Stimulated activated naive CD4-positive, alpha-beta T cell treated with Interleukin-2 at 50 U/mL for 16 hours (primary cell): ENCODE data around the gene UGT8.
A peak's percentile ranks its signal among the peaks of the same experiment; 100 is the strongest.
"Not testable (repeated sequence)": the region's sequence is repeated elsewhere in the genome, so short reads cannot be mapped to it uniquely, and the experiment has no call there.

Experiments
- DNase-seq: peaks from one replicate; lab custom pipeline; 2025; lab: John Stamatoyannopoulos, UW

Gene UGT8, protein sequence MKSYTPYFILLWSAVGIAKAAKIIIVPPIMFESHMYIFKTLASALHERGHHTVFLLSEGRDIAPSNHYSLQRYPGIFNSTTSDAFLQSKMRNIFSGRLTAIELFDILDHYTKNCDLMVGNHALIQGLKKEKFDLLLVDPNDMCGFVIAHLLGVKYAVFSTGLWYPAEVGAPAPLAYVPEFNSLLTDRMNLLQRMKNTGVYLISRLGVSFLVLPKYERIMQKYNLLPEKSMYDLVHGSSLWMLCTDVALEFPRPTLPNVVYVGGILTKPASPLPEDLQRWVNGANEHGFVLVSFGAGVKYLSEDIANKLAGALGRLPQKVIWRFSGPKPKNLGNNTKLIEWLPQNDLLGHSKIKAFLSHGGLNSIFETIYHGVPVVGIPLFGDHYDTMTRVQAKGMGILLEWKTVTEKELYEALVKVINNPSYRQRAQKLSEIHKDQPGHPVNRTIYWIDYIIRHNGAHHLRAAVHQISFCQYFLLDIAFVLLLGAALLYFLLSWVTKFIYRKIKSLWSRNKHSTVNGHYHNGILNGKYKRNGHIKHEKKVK

GRCh38 chr4:114598191-114599121 lies at the start of gene UGT8:
Gene UGT8, plus strand, starts transcription at chr4:114598807. Its CDS starts 24,074 bp downstream, at chr4:114622881.
- DNase-seq: peak; percentile 5

DNA sequence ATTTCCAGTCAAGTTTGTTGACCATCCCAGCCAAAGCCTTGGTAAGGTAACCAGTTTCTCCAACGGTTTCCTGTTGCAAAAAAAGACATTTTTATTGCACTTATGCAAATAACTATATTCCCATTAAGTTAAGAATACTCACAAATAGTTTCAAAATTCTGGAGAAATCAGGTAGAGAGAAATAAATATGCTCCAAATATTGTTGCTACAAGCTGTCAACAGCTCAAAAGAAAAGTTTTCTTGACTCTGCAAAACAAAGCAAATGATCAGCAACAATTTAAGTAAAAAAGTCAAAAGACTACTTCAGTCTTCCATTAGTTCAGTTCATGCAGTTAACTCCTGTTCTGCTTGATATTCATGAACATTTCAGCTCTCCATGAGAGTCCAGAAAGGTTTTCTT lies 49.0 kb upstream of the UGT8 start:
- no peak for DNase-seq

DNA sequence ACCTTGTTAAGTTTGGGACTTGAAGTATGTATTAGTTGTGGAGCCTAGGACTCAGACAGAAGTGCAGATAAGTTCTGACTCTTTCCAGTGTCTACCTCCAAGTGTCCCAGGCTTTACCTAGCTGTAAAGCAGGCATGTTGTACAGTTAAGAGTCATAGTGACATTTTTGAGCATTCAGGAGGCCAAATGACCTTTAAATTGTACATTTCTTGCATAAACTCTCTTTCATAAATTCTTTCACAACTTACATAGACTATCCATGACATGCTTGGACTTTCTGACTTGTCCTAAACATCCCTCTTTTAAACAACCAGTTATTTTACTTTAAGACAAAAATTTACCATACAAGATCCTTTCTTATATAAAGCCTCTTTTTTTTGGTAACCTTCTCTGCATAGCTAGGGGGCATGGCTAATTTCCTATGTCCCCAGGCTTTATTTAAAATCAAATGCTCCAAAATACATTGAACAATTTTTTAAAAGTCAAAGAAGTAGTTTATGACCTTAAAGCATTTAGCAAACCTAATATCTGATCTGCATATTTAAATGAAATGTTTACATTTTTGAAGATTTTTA lies 40.1 kb upstream of the UGT8 start:
- DNase-seq: no peak

DNA sequence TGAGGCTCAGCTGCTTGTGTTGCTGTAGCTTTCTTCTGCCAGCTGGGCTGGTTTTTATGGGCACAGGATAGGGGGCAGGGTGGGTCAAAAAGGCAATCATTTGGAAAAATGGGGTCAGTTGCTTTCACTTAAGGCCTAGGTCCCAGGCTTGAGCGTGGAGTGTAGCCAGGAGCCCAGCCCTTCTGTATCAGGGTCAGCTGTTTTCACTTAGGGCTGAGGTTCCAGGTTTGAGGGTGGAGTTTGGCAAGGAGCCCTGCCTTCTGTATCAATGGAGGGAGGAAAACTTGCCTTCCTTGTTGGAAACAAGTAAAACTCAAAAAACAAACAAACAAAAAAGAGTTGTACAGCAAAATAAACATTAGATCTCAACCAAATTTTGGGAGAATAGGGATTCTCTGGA lies 37.0 kb upstream of the UGT8 start:
- no peak for DNase-seq

DNA sequence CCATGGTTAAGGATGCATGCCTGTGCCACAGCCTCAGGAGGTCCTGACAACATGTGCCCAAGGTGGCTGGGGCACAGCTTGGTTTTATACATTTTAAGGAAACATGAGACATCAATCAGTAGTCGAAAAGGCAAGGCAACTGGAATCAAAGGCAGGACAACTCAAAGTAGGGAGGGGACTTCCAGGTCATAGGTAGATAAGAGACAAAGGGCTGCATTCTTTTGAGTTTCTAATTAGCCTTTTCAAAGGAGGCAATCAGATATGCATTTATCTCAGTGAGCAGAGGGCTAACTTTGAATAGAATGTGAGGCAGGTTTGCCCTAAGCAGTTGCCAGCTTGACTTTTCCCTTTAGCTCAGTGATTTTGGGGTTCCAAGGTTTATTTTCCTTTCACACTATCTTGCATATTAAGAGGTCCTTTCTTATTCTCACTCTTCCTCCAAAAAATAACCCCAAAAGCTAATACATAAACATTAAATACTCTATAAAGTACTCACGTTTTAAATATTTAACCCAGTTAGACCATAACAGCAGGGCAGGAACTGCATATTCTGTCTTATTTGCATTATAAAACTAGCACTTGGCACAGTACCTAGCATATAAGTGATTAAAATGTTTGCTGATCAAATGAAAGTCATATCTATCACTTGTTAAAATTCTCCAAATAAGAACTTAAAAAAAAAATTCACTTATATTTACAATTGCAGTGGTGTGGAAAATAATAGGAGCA lies 36.3 kb upstream of the UGT8 start:
- no peak for DNase-seq

GRCh38 chr4:114563536-114564315 lies 34.9 kb upstream of the UGT8 start:
- no peak for DNase-seq

- no peak for DNase-seq
Observed at GRCh38 chr4:114577386-114577785, 21.2 kb upstream of the UGT8 start.

DNA sequence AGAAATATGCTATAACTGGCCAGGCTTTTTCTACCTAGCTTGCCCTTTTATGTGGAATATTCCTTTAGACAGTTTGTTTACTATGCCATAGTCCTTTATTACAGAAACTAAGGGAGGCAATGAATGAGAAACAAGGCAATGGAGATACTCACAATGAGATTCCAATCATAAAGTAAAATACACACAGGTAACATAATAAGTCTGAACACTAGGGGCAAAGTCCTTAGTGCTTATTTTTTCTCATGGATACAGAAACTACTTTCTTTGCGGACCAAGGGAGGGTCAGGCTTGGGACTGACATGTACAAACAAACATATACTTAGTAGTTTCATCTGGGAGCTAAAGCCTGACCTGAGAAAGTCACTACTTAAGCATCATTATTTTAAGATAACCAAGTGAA lies 16.0 kb upstream of the UGT8 start:
- no peak for DNase-seq

GRCh38 chr4:114588305-114588704 lies 10.3 kb upstream of the UGT8 start:
- no peak for DNase-seq

DNA sequence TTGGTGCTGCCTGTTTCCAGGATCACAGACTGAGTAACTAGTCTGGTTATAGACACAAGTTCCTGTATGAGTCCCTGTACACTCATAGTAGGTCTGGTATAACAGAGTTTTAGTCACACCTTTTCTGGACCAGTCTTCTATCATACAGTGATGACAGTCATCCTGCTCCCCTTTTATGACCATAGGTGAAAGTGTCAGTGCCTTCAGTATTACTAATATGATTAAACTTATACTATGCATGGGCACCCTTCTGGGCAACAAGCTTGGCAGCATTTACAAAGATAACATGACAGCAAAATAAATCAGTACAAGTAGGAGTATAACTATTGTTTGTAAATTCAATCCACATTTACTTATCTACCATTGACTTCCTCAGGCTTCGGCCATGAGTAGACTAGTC lies 8.2 kb upstream of the UGT8 start:
- DNase-seq: not testable (repeated sequence)

DNA sequence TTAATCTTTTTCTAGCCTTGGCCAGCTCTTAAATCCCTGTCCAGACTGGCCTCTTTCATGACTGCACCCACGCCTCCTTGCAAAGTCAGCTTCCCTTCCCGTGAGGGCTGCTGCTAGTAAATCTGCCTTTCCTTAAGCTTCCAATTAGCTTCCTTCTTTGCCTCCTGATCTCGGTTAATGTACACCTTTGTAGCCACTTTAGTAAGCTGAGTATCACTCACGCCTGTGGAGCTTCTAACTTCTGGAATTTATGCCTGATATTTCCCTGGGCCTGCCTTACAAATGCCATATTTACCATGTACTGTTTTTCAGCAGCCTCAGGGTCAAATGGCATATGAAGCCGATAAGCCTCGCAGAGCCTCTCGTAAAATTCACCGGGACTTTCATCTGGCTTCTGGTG lies 5.1 kb upstream of the UGT8 start:
- DNase-seq: no peak

GRCh38 chr4:114595207-114595606 lies 3.4 kb upstream of the UGT8 start:
- DNase-seq: no peak

- DNase-seq: no peak
Observed at GRCh38 chr4:114595921-114596320, 2.7 kb upstream of the UGT8 start.

- DNase-seq: no peak
Observed at GRCh38 chr4:114597410-114598115, 1.0 kb upstream of the UGT8 start.

DNA sequence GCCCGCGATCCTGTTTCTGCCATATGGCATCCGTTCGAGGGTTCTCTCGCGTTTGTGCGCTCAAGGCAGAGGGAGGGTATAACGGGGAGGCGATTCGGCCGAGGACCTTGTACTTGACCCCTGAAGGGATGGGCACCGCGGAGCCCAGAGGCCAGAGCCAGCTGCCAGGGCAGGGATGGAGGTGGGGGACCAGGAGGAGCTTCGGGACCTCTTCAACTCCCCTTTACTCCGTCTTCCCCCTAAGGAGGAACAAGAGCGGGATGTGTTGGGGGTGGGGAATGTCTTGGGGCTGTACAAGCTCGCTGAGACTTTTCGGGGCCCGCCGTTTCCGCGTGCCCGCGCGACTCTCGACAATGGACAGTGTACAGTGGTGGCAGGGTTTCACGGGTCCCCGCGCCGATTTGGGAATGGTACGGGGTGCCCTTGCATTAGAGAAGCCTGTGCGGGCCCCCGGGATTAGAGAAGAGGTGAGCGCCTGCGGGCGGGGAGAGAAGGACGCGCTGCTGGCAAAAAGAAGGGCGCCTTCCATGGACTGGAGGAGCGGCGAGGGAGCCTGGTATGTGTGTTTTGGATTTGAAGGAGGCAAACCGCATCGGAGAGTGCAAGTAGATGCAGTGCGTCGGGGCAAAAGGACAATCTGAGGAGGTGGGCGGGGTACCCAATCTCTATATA lies 760 bp downstream of the UGT8 start:
- DNase-seq: no peak

DNA sequence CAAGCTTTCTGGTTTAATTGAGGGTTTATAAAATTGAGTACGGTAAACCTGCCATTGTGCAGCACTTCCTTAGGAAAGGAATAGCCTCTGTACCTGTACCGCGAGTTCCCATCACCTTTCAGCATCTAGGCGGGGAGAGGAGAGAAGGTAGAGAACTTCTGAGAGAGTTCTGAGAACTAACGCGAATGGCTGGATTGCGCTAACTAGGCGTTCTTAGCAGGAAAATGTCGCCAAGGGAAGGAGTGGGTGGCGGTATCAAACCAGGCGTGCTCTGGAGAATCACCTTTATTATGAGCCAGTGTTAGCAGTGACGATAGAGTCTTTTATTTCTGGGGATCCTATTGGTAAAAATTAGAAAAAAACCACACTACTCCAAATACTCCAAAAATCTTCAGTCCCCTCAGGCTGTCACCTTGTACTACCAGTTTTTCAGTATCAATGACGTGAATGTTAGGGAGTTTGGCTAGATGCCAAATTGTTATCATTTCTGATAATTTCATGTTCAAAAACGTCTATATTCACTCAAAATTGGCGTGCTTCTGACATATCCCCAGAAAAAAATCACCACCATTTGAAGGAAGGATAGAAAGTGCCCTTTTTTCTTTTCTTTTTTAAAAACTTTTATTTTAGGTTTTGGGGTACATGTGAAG lies 1.4 kb downstream of the UGT8 start:
- DNase-seq: no peak

DNA sequence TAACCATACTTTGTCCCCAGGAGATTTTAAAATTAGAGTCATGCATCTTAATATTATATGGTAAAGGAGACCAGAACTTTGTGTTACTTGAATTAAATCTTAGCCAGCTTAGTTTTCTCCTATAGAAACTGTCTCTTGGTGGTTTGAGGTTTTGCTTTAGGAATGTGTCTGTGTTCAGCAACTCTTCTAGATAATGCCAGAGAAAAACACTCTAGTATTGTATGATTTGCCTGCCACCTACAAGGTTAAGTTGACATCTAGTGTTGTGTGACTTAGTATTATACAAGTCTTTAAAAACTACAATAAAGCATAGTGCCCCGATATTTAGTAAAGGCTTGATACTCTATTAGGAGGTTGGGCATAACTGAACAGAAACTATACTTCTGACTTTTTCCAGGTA lies 2.1 kb downstream of the UGT8 start:
- DNase-seq: no peak

GRCh38 chr4:114601304-114602052 lies 2.9 kb downstream of the UGT8 start:
- no peak for DNase-seq
